ENCODE results near the gene PAK1. TPM values are rescaled to one million over a fixed set of nuclear protein-coding genes. Genes with fewer than 3 reads are reported as not detected.

The PAK1 gene
- total RNA-seq, 4 donors from 2014 or later: 17.8 to 34.5 (median 21.6) TPM

DNA sequence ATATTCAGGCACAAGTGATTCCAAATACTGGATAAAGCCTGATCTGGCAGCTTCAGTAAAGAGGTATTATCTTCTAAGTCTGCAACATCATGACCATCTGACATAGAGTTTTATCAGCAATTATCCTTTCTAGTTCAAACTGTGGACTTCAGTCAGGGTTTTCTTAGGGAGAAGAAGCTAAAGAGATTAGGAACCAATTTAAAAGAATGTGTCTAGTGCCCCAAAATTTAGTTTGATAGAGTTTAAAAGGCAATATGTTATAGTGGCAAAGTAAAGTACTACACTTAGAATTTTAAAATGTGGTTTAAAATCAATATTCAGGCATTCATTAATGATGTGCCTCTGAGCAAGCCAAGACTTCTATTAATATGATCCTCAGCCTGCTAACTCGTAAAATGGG lies 5.4 kb downstream of the PAK1 start:
- intact Hi-C loops (cut with DNase I; ENCODE audit: low total_unique reads): no loop called here
- DNase-seq (ENCODE audit: low spot score in 2 of 2): no peak
- 78% methylated on average over 1 of the region's 1 CpG for WGBS, 2 donors
- no peak overlapping the region for H3K4me3 ChIP-seq (ENCODE audit: low read depth, poor library complexity, severe bottlenecking)
- TF ChIP-seq POLR2A (IDR thresholded peaks at IDR 0.05): no peak
- TF ChIP-seq, protein P1, sequence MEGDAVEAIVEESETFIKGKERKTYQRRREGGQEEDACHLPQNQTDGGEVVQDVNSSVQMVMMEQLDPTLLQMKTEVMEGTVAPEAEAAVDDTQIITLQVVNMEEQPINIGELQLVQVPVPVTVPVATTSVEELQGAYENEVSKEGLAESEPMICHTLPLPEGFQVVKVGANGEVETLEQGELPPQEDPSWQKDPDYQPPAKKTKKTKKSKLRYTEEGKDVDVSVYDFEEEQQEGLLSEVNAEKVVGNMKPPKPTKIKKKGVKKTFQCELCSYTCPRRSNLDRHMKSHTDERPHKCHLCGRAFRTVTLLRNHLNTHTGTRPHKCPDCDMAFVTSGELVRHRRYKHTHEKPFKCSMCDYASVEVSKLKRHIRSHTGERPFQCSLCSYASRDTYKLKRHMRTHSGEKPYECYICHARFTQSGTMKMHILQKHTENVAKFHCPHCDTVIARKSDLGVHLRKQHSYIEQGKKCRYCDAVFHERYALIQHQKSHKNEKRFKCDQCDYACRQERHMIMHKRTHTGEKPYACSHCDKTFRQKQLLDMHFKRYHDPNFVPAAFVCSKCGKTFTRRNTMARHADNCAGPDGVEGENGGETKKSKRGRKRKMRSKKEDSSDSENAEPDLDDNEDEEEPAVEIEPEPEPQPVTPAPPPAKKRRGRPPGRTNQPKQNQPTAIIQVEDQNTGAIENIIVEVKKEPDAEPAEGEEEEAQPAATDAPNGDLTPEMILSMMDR (IDR thresholded peaks at IDR 0.05): no peak

DNA sequence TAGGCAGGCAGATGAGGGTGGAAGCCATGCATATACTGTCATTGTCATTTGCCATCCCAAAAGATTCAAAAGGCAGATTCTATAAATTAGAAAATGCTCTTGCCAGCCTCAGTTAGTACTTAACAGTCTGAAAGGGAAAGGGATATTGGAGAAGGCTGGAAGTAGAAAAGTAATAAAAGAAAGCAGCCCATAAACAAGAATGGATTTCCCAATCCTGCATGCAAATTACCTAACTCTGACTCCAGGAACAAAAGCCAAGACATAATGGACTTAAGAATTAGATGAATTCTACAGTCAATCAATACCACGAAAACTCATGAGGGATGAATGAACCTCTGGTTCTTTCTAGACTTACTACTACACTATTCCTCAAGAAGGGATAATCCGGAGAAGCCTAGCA lies 5.9 kb downstream of the PAK1 start:
- H3K4me3 ChIP-seq (ENCODE audit: low read depth, poor library complexity, severe bottlenecking): no peak overlapping the region
- 80 to 82% methylated on average over 2 of the region's 2 CpGs for WGBS, 2 donors
- intact Hi-C loops (cut with DNase I; ENCODE audit: low total_unique reads): no loop called here
- DNase-seq (ENCODE audit: low spot score in 2 of 2): no peak
- TF ChIP-seq, protein P1 (IDR thresholded peaks at IDR 0.05): no peak
- no peak for TF ChIP-seq POLR2A (IDR thresholded peaks at IDR 0.05)

DNA sequence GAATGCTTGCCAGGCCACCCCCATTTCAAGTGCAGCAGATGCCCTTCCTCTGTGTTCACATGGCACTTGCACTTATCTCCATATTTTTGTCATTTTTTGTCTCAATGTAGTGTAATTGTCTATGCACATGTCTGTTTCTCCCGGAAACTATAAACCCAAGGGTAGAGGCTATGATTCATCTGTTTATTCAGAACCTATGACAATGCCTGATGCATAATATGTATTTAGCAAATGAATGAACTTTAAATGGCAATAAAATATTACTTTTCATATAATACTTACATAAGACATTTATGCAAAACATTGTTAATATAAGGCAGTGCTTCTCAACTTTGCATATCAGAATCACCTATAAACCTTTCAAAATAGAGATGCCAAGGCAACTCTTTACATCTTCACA lies 6.7 kb downstream of the PAK1 start:
- 38 to 47% methylated on average over 1 of the region's 1 CpG for WGBS, 2 donors
- intact Hi-C loops (cut with DNase I; ENCODE audit: low total_unique reads): no loop called here
- H3K4me3 ChIP-seq (ENCODE audit: low read depth, poor library complexity, severe bottlenecking): no peak overlapping the region
- DNase-seq (ENCODE audit: low spot score in 2 of 2): no peak
- no peak for TF ChIP-seq POLR2A (IDR thresholded peaks at IDR 0.05)
- TF ChIP-seq, protein P1 (IDR thresholded peaks at IDR 0.05): no peak

DNA sequence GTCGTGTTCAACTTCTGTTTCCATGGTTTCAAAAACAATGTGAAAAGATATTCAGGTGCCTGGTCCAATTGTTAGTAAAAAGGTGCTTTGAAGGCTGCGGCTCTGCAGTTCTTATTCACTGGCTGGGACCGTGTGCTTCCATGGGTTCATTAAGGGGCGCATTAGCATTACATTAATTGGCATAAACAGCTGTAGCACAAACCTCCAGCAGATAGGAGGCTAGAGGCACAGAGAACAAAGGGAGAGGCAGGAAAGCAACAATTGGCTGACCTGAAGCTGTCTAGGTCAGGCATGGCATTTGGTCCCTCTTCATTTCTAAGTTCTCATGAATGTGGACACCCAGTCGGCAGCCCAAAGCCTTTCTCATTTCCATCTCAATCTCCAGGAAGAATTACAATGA lies 16.6 kb downstream of the PAK1 start:
- intact Hi-C loops (cut with DNase I; ENCODE audit: low total_unique reads): no loop called here
- DNase-seq (ENCODE audit: low spot score in 2 of 2): no peak
- H3K4me3 ChIP-seq (ENCODE audit: low read depth, poor library complexity, severe bottlenecking): no peak overlapping the region
- TF ChIP-seq, protein P1 (IDR thresholded peaks at IDR 0.05): no peak
- TF ChIP-seq POLR2A (IDR thresholded peaks at IDR 0.05): no peak
- 61 to 68% methylated on average over 5 of the region's 5 CpGs for WGBS, 2 donors

DNA sequence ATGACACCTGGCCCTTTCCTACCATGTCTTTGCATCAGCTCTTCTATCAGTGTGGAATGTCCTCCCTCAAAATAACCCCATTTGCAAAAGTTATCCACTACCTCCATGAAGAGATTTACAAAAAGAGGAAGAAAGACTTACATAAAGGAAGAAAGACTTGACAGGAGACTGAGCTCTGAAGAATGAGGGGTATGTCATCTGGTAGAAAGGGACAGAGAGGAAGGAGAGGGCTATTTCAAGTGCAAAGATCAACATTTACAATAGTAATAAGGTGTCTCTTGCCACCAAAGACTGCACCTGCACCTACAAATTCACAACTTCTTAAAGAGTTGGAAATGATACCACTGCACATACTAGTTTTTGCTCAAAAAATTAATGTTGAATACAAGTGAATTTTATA lies 18.2 kb downstream of the PAK1 start:
- intact Hi-C loops (cut with DNase I; ENCODE audit: low total_unique reads): no loop called here
- no peak overlapping the region for H3K4me3 ChIP-seq (ENCODE audit: low read depth, poor library complexity, severe bottlenecking)
- DNase-seq (ENCODE audit: low spot score in 2 of 2): no peak
- no peak for TF ChIP-seq POLR2A (IDR thresholded peaks at IDR 0.05)
- TF ChIP-seq, protein P1 (IDR thresholded peaks at IDR 0.05): no peak

DNA sequence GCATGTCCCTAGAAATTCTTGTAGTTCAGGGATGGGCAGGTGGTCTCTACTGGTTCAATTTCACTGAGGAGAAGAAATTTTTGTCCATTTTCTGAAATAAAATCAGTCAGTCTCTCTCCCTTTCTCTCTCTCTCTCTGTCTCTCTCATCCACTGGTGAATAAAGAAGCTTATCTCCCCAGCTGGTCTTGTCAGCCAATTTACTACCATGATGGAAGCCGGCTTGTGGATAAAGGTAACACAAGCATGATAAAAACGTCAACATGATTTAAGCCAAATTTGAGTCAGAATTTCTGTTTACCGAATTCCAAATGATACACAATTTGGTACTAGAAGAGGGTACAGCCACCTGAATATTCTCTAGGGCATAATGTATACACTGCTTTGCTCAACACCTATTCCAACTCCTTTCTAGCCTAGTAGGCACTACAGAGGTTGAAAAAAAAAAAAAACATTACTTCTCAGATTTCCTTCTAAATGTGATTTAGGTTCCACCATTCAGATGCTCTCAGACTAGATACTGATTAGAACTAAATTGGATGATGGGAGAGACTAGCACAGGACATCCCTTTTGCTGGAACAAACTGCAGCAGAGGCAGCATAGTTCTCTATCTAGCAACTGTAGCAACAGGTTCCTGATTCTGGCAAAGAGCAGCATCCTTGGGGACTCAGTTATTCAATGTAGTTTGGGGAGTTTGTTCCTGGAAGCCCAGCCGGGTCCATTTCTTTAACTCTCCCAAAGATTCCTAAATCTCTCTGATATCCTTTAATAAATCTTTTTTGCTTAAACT lies 18.8 kb downstream of the PAK1 start:
- 41 to 65% methylated on average over 4 of the region's 4 CpGs for WGBS, 2 donors
- H3K4me3 ChIP-seq (ENCODE audit: low read depth, poor library complexity, severe bottlenecking): no peak overlapping the region
- TF ChIP-seq, protein P1 (IDR thresholded peaks at IDR 0.05): no peak
- TF ChIP-seq POLR2A (IDR thresholded peaks at IDR 0.05): no peak
- no peak for DNase-seq (ENCODE audit: low spot score in 2 of 2)
- intact Hi-C loops (cut with DNase I; ENCODE audit: low total_unique reads): no loop called here
